Thyroid gland (tissue), 4 donors: ENCODE measurements around the gene ADARB2.

Experiments
- CTCF ChIP-seq, 6 experiments: fragments of 200-600 bp in 3 of 6; fragments of 450-650 bp in 3 of 6; sonication (generic) in 3 of 6; IDR thresholded peaks; one replicate each; pipeline ENCODE4 v1.5.1; 2016 to 2019; ENCODE audit warnings: antibody characterized with exemption in 6 of 6, mild to moderate bottlenecking in 2 of 6, inconsistent platforms in 1 of 6, moderate library complexity in 1 of 6
- POLR2A ChIP-seq, 2 donors: fragments of 450-650 bp; IDR thresholded peaks; one replicate each; pipeline ENCODE4 v1.6.1; 2017; ENCODE audit warnings: antibody characterized with exemption in 2 of 2, mild to moderate bottlenecking in 2 of 2, moderate library complexity in 1 of 2

DNA sequence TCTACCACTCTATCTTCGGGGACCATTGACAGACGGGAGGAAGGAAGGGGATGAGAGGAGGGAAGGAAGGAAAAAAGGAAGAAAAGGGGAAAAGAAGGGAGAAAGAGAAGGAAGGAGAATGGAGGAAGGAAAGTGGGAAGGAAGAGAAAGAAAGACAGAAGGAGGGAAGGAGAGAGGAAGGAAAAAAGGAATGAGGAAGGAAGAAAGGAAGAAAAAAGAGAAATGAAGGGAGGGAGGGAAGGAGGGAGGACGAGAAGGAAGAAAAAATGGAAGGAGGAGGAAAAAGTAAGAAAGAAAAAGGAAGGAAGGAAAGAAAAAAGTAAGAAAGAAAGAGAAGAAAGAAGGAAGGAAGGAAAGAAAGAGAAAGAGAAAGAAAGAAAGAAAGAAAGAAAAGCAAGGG, 128.9 kb downstream of the ADARB2 start:
- no peak for TF ChIP-seq CTCF (IDR thresholded peaks at IDR 0.05)
- no peak for TF ChIP-seq POLR2A (IDR thresholded peaks at IDR 0.05)
